NCI-H2196 (cell line): ENCODE measurements around the gene HS3ST6.
"Not testable (repeated sequence)": the region's sequence is repeated elsewhere in the genome, so short reads cannot be mapped to it uniquely, and the experiment has no call there.

Source experiments
- DNase-seq: peaks from one replicate; lab custom pipeline; 2025; ENCODE audit not compliant: unreplicated experiment; lab: John Stamatoyannopoulos, UW

Gene HS3ST6

DNA sequence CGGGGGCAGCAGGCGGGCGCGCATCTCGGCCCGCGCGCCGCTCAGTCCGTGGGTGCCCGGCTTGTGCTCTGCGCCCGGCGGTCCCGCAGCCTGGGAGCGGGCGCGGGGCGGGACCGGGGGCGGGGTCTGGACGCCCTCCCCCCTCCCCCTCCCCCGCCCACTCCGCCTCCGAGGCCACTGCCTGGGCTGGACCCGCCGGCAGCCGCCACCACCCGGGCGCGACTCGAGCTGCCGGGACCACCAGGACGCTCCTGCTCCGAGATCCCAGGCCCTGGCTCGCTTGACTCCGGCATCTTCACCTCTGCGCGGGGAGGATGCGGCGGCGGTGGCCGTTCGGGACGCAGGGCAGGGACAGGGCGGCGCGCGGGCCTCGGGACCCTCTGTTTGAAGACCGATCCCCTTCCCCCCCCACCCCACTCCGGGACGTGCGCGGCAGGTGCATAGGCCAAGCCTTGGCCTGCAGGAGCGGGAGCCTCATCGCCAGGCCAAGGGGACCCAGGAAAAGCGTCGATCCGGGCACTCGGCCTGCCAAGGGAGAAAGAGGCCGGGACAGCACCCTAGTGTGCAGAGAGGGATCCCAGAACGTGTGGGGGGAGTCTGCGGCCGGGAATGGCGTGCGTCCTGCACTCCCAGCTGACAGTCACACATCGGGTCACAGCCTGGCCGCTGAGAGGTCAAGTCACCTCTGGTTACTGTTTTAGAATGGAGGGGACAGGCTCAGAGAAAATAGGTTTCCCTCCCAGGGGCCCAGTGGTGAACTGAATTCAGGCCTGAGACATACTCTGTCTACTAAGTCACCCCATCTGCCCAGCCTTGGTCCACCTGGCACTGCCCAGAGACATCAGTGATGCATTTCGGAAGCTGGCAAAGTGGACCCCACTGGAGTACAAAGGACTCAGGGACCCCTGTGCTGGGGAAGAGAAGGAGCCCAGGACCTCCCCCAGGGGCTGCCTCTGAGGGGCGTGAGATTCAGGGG lies at the start of gene HS3ST6:
TSS of gene HS3ST6 (minus strand) at position 65 of the 976 bp plus-strand sequence. CDS start 92 bp downstream, outside the sequence.
- DNase-seq: no peak

DNA sequence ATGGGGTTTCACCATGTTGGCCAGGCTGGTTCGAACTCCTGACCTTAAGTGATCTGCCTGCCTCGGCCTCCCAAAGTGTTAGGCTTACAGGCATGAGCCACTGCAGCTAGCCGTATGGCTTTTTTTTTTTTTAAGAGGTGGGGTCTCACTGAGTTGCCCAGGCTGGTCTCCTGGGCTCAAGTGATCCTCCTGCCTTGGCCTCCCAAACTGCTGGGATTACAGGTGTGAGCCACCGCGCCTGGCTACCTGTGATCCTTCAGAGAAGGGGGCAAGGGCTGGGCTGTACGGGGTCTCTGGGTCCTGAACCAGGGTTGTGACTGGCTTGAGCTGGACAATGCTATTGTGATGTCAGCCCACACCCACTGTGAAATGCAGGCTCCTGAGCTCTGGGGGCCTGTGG lies 48.2 kb upstream of the HS3ST6 start, which contains the start of gene RNF151:
TSS of gene RNF151 (plus strand) at position 397 of the 400 bp plus-strand sequence. CDS start 26 bp downstream, outside the sequence.
- DNase-seq: no peak

DNA sequence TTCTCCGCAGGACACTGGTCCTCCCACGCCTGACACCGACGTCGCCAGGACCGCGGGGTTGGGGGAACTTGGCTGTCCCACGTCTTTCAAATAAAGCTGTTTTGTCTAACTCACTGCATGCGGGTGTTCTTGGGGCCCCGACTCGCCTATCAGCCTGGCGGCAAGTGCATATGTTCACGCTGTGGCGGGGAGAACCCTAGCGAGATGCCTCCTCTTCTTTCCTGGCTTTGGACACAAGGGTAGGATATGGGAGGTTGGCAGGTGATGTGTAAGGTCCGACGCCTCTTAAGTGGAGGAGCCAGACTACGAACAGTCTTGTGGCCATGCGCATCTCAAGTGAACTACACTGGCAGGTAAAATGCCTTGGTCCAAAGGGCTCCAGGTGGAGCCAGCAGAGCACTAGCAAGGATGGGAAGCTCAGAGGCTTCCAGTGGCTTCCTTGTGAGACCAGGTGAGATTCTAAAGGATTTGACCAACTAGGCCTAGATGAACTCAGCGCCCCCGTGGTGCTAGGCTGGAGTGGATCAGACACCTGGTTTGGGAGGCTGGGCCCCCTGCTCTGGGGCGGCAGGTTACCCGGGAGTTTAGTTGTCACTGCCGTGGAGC lies 47.3 kb upstream of the HS3ST6 start:
- DNase-seq: no peak

DNA sequence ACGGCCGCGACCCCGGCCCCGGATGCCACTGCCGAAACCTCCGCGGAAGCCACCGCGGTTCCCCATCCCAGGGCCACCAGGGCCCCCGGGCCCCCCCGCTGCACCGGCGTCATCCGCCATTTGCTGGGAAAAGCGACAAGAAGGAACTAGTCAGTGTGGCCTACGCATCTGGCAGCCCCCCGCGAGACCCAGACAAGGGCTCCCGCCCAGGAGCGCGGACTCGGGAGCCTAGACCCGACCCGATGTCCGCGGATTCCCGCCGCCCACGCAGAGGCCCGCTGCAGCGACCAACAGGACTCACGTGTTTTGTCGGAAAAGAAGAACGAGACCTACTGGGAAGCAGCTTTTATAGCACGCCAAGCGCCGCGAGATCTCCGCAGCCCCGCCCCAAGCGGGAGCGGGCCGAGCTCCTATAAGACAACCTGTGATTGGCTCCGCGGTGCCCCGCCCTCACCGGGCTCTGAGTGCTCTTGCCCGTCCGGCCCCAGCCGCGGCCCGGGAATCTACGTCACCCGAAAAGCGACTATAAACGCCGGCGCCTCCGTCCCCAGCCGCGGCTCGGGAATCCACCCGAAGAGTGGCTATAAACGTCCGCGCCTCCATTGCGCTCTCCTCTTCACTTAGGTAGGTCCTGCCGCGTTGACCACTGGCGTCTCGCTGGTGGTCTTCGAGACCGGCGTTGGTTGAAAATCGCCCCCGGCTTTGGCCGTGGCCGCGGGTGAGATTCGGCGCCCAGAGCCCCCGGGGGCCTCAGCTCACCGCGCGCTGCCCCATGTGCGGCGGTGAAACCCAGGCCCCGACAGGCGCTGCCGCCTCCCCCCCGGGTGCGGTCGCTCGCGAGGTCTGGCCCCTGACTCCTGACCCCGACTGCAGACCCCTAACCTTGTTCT lies 46.5 kb upstream of the HS3ST6 start, which contains the start of gene RPS2:
TSS of gene RPS2 (minus strand) at position 321 of the 890 bp plus-strand sequence. CDS start at position 120, 201 bp downstream.
- peak; percentile 98 for DNase-seq

DNA sequence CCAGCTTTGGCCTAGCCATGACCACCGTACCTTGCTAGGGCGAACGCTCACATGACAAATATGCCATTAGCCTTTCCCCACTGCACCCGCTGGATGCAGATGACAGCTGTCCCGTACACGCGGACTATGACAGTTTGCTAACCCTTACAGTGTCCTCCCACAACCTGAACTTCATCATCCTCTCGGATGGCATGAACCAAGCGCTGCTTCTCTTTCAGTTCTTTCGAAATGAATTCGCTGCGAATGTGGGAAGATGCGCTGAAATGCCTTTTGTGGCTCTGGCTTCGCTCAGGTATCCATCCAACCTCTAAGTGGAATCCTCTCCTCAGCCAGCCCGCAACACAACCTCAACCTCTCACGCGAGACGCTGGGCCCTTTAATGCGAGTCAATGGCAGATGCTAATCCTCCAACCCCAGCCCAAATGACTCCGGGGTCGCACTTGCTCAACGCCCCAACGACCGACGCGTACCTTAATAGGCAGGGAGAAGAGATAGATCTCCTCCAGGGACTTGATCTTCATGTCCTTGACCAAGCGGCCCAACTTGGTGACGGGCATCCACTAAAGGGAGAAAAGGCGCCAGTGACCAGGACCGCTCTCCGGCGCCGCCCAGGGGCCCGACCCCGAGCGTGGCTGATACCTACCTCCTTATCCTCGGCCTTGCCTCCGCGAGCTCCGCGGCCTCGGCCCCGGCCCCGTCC lies 45.7 kb upstream of the HS3ST6 start:
- peak; percentile 35 for DNase-seq

DNA sequence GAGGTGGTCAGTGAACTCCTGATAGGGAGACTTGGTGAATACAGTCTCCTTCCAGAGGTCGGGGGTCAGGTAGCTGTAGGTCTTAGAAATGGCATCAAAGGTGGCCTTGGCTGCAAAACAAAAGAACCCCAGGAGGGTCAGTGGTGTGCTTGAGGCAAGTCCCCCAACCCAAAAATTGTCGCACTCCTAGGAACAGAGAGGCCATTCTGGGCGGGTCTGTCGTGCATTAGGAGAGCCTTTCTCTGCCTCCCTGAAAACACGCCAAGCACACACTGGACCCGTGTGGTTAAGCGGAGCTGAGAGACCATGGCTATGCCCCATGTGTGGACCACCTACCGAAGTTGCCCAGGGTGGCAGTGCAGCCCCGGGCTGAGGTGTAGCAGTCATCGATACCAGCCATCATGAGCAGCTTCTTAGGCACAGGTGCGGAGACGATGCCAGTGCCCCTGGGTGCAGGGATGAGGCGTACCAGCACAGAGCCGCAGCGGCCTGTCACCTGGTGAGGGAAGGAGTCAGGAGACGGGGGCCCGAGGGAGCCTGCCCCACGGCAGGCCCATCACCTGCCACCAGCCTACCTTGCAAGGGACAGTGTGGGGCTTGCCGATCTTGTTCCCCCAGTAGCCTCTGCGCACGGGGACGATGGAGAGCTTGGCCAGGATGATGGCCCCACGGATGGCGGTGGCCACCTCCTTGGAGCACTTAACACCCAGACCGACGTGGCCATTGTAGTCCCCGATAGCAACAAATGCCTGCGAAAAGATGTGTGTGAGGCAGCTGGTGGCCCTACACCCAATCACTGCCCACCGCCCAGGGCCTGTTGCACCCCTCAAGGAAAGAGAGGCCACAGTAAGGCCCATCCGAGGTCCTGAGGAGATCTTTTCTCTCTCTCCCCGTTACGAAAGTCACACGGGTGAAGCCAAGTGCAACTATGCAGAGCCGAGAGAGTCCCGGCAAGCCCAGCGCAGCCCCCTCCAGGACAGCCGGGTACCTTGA lies 44.2 kb upstream of the HS3ST6 start:
- not testable (repeated sequence) for DNase-seq

DNA sequence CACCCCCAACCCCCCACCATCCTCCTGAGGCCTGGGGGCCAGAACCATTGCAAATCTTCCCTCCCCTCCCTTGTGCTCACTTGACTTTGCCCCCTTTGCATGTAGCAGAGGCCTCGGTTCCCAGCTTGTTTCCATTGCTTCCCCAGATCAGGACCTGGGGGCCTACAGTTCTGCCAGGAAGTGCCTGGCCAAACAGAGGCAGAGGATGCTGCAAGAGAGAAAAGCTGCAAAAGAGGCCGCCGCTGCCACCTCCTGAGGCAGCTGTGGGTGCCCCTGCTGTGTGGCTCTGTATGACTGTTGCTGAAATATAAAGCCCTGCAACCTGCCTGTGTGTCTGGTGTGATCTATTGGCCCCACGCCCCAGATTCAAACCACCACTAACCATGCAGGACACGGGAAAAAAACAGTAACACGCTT lies 43.4 kb upstream of the HS3ST6 start:
- no peak for DNase-seq

DNA sequence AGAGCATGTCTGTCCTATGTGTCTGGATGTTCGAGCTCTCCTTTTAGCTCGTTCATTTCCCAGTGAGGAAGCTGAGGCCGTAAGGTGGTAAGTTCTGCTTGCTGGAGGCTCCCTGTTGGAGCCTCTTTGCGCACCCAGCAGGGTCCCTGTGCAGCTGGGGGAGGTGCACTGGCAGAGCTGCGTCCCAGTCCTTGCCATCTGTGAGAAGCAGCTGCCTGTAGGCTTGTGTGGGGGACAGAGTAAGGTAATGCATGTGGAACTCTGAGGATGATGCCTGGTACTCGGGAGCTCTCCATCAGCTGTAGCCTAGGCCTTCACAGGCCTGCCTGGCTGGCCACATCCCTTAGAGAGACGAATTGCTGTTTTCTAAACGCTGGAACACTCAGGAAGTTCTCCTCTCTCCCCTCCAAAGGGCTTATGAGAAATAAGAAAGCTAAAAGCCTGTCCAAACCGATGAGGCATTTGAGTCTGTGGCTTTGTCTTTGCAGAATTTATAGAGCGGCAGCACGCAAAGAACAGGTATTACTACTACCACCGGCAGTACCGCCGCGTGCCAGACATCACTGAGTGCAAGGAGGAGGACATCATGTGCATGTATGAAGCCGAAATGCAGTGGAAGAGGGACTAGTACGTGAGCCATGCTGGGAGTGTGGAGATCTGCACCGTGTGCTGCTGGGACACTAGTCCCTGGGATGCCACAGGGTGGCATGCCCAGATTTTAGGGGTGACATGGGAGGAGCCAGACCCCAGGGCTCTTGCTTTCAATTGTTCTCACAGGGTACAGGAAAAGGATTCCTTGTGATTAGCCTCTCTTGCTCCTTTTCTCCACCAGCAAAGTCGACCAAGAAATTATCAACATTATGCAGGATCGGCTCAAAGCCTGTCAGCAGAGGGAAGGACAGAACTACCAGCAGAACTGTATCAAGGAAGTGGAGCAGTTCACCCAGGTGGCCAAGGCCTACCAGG lies 42.7 kb upstream of the HS3ST6 start:
- DNase-seq: no peak

DNA sequence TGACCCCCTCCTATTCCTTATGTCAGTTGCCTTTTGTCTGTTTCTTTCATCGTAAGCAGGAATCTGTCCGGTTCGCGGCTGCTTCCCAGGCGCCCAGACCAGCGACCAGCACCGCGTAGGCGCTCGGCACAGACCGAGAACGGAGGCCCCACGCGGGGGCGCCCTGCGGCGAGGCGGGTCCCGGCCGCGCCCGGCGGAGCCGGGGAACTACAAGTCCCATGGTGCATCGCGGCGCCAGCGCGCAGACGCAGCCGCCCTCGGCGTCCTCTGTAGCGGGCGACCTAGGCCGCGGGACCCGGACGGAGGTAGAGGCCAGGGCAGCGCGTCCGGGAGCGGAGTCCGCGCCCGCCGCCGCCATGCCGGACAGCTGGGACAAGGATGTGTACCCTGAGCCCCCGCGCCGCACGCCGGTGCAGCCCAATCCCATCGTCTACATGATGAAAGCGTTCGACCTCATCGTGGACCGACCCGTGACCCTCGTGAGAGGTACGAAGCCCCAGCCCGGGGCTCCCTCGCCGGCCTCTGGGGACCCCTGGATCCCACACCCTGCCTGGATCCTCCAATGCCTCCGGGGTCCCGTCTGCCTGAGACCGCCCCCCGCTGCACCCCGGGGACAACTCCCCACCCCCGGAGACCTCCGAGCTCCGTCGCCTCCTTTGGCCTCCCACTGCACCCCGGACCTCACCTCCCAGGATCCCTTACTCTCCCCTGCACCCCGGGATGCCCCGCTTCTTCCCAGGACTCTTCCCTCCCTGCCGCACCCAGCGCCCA lies 41.2 kb upstream of the HS3ST6 start, which contains the start of gene NDUFB10:
TSS of gene NDUFB10 (plus strand) at position 270 of the 771 bp plus-strand sequence. CDS start at position 357, 87 bp downstream.
- peak; percentile 92 for DNase-seq

DNA sequence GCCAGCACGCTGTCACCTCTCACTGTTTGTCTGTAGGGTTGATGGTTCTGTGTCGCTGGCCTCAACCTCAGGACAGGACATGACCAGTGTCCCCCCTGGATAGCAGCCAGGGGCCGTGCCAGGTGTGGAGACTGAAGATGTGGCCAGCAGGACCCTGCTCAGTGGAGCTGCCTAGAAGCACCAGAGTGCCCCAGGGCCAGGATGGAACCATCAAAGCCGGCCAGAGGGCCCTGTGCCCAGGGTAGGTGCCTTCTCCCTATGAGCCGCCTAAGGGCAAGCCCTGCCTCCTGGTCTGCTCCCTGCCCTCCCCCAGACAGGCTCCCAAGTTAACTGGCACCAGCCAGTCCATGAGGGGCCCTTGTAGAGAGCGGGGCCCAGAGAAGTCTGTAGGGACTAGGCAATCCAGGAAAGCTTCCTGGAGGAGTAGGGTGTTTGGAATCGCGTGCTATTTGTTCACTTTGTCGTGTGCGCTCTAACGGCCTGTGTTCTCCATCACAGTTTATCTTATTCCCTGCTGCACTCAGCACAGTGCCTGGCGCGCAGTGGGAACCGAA lies 40.6 kb upstream of the HS3ST6 start:
- DNase-seq: no peak

DNA sequence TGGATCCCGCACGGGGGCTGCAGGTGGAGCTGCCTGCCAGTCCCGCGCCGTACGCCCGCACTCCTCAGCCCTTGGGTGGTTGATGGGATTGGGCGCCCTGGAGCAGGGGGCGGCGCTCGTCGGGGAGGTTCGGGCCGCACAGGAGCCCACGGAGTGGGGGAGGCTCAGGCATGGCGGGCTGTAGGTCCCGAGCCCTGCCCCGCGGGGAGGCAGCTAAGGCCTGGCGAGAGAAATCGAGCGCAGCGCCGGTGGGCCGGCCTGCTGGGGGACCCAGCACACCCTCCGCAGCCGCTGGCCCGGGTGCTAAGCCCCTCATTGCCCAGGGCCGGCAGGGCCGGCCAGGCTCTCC lies 39.9 kb upstream of the HS3ST6 start:
- not testable (repeated sequence) for DNase-seq

DNA sequence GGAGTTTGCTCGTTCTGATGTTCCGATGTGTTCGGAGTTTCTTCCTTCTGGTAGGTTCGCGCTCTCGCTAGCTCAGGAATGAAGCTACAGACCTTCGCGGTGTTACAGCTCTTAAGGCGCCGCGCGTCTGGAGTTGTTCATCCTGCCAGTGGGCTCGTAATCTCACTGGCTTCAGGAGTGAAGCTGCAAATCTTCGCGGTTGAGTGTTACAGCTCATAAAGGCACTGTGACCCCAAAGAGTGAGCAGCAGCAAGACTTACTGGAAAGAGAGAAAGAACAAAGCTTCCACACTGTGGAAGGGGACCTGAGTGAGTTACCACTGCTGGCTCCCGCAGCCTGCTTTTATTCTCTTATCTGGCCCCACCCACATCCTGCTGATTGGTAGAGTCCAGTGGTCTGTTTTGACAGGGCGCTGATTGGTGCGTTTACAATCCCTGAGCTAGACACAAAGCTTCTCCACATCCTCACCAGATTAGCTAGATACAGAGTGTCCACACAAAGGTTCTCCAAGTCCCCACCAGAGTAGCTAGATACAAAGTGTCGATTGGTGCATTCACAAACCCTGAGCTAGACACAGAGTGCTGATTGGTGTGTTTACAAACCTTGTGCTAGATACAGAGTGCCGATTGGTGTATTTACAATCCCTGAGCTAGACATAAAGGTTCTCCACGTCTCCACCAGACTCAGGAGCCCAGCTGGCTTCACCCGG lies 39.4 kb upstream of the HS3ST6 start:
- not testable (repeated sequence) for DNase-seq

DNA sequence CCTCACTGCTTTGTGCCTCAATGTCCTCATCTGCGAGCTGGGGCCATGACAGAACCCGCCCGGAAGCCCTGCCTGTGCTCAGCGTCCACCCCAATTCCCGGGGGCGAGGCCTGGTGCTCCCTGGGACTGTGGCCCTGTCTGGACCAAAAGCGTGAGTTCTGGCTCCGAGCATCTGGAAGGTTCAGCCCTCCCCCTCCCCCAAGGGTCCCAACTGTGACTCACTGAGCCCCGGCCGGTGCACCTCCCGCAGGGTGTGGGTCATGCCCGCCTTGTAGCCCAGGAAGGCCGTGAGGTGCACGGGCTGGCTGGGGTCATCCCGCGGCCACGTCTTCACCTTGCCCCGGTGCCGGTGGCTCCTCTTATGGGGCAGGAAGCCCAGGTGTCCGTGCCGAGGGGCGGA lies 35.5 kb upstream of the HS3ST6 start:
- DNase-seq: no peak

DNA sequence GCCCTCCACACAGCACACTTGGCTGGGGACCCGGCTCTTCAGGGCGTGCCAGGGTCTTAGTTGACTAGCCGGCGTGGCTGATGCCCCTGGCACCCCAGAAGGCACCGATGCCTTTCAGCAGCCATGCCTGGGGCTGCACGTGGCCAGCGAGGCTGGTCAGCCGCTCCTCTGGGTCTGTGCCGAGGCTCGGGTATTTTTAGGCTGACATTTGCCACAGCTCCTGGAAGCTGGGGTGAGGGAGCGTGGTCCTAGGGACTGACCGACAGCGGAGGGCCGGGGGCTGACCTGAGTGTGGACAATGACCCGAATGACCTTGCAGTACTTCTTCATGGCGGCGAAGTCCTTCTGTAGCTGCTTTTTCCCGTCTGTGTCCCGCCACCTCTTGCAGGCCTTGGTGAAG lies 32.3 kb upstream of the HS3ST6 start:
- DNase-seq: no peak

DNA sequence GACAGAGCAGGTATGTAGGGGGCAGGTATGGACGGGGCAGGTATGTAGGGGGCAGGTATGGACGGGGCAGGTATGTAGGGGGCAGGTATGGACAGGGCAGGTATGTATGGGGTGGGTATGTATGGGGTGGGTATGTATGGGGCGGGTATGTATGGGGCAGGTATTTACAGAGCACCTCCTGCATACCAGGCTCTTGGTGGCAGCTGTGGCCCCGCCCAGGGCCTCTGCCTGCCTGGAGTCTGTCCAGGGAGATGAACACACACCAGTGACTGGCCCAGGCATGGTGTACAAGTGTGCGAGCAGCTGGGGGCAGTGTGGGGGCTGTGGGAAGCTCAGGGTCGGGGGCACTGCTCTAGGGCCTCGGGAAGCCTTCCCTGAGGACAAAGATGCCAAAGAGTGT lies 31.8 kb upstream of the HS3ST6 start:
- DNase-seq: no peak

DNA sequence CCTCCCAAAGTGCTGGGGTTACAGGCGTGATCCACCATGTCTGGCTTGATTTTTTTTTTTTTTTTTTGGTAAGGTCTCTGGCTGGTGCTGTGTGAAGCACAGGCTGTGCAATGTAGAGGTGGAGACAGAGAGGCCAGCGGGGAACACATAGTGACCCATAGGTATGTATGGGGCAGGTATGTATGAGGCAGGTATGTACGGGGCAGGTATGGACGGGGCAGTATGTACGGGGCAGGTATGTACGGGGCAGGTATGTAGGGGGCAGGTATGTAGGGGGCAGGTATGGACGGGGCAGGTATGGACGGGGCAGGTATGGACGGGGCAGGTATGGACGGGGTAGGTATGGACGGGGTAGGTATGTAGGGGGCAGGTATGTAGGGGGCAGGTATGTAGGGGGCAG lies 31.3 kb upstream of the HS3ST6 start:
- no peak for DNase-seq
